K562 (cell line): ENCODE measurements around the gene PGGHG. TPM values are rescaled to one million over a fixed set of nuclear protein-coding genes. Genes with fewer than 3 reads are reported as not detected.
A peak's percentile ranks its signal among the peaks of the same experiment; 100 is the strongest.

Experiments used
- ATAC-seq: fragments of 200-7000 bp; cut with Tn5 transposase; 3 replicates; pipeline ENCODE4 v1.9.1; 2020; ENCODE audit warnings: moderate library complexity
- BruUV-seq: library from RNA; stranded (reverse); fragments of 400-500 nt; replicated peaks from 2 replicates; lab custom pipeline; 2021; lab: Mats Ljungman, UMichigan
- CTCF ChIA-PET: fragments of 300-600 bp; formaldehyde crosslinking; extraction: SDS; loops from one replicate; lab custom pipeline; 2021; ENCODE audit warnings: low intra/inter-chr PET ratio; lab: Yijun Ruan, JAX
- POLR2A ChIA-PET: fragments of 300-600, 350-650 bp; sonication (Branson Sonifier 250); formaldehyde crosslinking; extraction: SDS; loops from one replicate; lab custom pipeline; 2021; ENCODE audit warnings: antibody characterized with exemption, inconsistent platforms; lab: Yijun Ruan, JAX
- DNase-seq, 4 experiments: peaks; one replicate each; pipeline versions ENCODE4 v3.0.0 to v3.0.0-alpha.2; 2011 to 2018; ENCODE audit warnings: low spot score in 3 of 4, mixed read lengths in 3 of 4; ENCODE audit errors: extremely low read depth in 1 of 4
- FAIRE-seq: peaks from 2 replicates; lab custom pipeline; 2011; peaks lifted over from hg19 to GRCh38; lab: Jason Lieb, UNC
- H2AFZ ChIP-seq: 2 replicates; pipeline ENCODE4 v1.6.0; 2011; ENCODE audit warnings: low read depth, low read length, control low read depth, inconsistent platforms
- H3K27ac ChIP-seq: fragments of 200-600 bp; 3 replicates; pipeline ENCODE4 v1.8.0; 2011; ENCODE audit warnings: low read depth, mild to moderate bottlenecking, control low read depth, inconsistent platforms, low read length, moderate library complexity, mixed read lengths; ENCODE audit errors: extremely low read depth
- H3K27me3 ChIP-seq, 2 experiments: fragments of 300-600 bp in 1 of 2; 2 replicates in 1 of 2; 3 replicates in 1 of 2; pipeline versions ENCODE4 v1.6.0 to v1.8.0; 2011; ENCODE audit warnings: inconsistent platforms in 2 of 2, low read length in 2 of 2, mild to moderate bottlenecking in 1 of 2, mixed read lengths in 1 of 2, moderate library complexity in 1 of 2; ENCODE audit not compliant: control insufficient read depth in 2 of 2, insufficient read depth in 2 of 2
- H3K36me3 ChIP-seq: fragments of 300-600 bp; 3 replicates; pipeline ENCODE4 v1.8.0; 2011; ENCODE audit warnings: mild to moderate bottlenecking, low read length, inconsistent platforms; ENCODE audit not compliant: control insufficient read depth, insufficient read depth
- H3K4me1 ChIP-seq, 2 experiments: fragments of 200-600 bp in 1 of 2; replicated peaks in 1 of 2; 2 replicates in 1 of 2; 3 replicates in 1 of 2; pipeline versions ENCODE4 v1.5.1 to v1.8.0; 2011; ENCODE audit warnings: inconsistent platforms in 2 of 2, low read length in 2 of 2, mild to moderate bottlenecking in 1 of 2, mixed read lengths in 1 of 2, moderate library complexity in 1 of 2; ENCODE audit not compliant: control insufficient read depth in 2 of 2, insufficient read depth in 2 of 2
- H3K4me2 ChIP-seq: 2 replicates; pipeline ENCODE4 v1.6.1; 2011; ENCODE audit warnings: low read length, control low read depth, inconsistent platforms, mixed read lengths; ENCODE audit not compliant: insufficient read depth
- H3K4me3 ChIP-seq: fragments of 200-600 bp; sonication (generic), shearing (Covaris generic); 2 replicates; pipeline ENCODE4 v1.5.1; 2016; ENCODE audit warnings: control low read depth, inconsistent platforms
- H3K79me2 ChIP-seq: fragments of 200-600 bp; 3 replicates; pipeline ENCODE4 v1.8.0; 2011; ENCODE audit warnings: low read length, inconsistent platforms; ENCODE audit not compliant: control insufficient read depth, insufficient read depth
- H3K9ac ChIP-seq, 2 experiments: 2 replicates each; pipeline versions ENCODE4 v1.6.0 to v1.6.1; 2011; ENCODE audit warnings: low read depth in 2 of 2, low read length in 2 of 2, control low read depth in 1 of 2, inconsistent platforms in 1 of 2, mild to moderate bottlenecking in 1 of 2, mixed read lengths in 1 of 2; ENCODE audit not compliant: insufficient read depth in 1 of 2
- H3K9me1 ChIP-seq: one replicate; pipeline ENCODE4 v1.6.0; 2011; ENCODE audit warnings: inconsistent platforms, mild to moderate bottlenecking, low read length, moderate library complexity; ENCODE audit not compliant: control insufficient read depth, insufficient read depth
- H3K9me3 ChIP-seq: replicated peaks from 2 replicates; pipeline ENCODE4 v1.5.1; 2011; ENCODE audit warnings: low read depth, low read length, inconsistent platforms; ENCODE audit not compliant: control insufficient read depth, insufficient read depth
- H4K20me1 ChIP-seq: replicated peaks from 2 replicates; pipeline ENCODE4 v1.6.1; 2011; ENCODE audit warnings: low read length, inconsistent platforms, mixed read lengths; ENCODE audit not compliant: control insufficient read depth, insufficient read depth
- ARNT ChIP-seq, 2 experiments: fragments of 450-650 bp; IDR thresholded peaks; 2 replicates each; pipeline ENCODE4 v1.6.1; 2016; ENCODE audit warnings: mild to moderate bottlenecking in 1 of 2
- BRD9 ChIP-seq: fragments of 450-650 bp; IDR thresholded peaks from 2 replicates; pipeline ENCODE4 v1.6.1; 2018; ENCODE audit warnings: low read depth; ENCODE audit not compliant: partially characterized antibody
- CBFA2T2 ChIP-seq: fragments of 450-650 bp; conservative IDR thresholded peaks from 2 replicates; pipeline ENCODE4 v1.6.1; 2017; ENCODE audit warnings: mild to moderate bottlenecking
- CEBPG ChIP-seq, 3 experiments: fragments of 200-800 bp in 1 of 3; sonication (Bioruptor generic) in 1 of 3; sonication (generic) in 1 of 3; formaldehyde crosslinking in 1 of 3; IDR thresholded peaks in 2 of 3; conservative IDR thresholded peaks in 1 of 3; 2 replicates each; pipeline versions ENCODE4 v1.6.1 to v1.8.0; 2016 to 2022; ENCODE audit warnings: missing compliant biosample characterization in 2 of 3, missing genetic modification characterization in 2 of 3, mild to moderate bottlenecking in 1 of 3, missing genetic modification reagents in 1 of 3
- CREM ChIP-seq: IDR thresholded peaks from 2 replicates; pipeline ENCODE4 v1.6.1; 2014; ENCODE audit warnings: antibody characterized with exemption, low read depth
- DDX20 ChIP-seq: fragments of 450-650 bp; IDR thresholded peaks from 2 replicates; pipeline ENCODE4 v1.6.1; 2016; ENCODE audit warnings: missing genetic modification characterization, low read depth, mild to moderate bottlenecking, missing compliant biosample characterization, moderate library complexity
- GATAD2A ChIP-seq: fragments of 450-650 bp; IDR thresholded peaks from 2 replicates; pipeline ENCODE4 v1.6.1; 2017
- MAFG ChIP-seq: fragments of 450-650 bp; conservative IDR thresholded peaks from 2 replicates; pipeline ENCODE4 v1.6.1; 2016; ENCODE audit warnings: missing genetic modification characterization, missing compliant biosample characterization
- MEIS2 ChIP-seq: fragments of 450-650 bp; IDR thresholded peaks from 2 replicates; pipeline ENCODE4 v1.6.1; 2014; ENCODE audit warnings: mild to moderate bottlenecking; ENCODE audit not compliant: partially characterized antibody
- NFATC3 ChIP-seq: fragments of 450-650 bp; IDR thresholded peaks from 2 replicates; pipeline ENCODE4 v1.6.1; 2017; ENCODE audit warnings: mild to moderate bottlenecking
- POLR2B ChIP-seq: fragments of 450-650 bp; IDR thresholded peaks from 2 replicates; pipeline ENCODE4 v1.6.1; 2018; ENCODE audit warnings: low read depth; ENCODE audit not compliant: partially characterized antibody
- SPI1 ChIP-seq: IDR thresholded peaks from 2 replicates; pipeline ENCODE4 v1.6.1; 2011; ENCODE audit warnings: low read depth, low read length, control low read depth, borderline replicate concordance
- TOE1 ChIP-seq, 2 experiments: fragments of 450-650 bp in 1 of 2; sonication (generic) in 1 of 2; formaldehyde crosslinking in 1 of 2; IDR thresholded peaks; 2 replicates each; pipeline versions ENCODE4 v1.7.1 to v1.8.0; 2016 to 2022; ENCODE audit warnings: borderline replicate concordance in 2 of 2, mild to moderate bottlenecking in 2 of 2, antibody characterized with exemption in 1 of 2, inconsistent platforms in 1 of 2, low read depth in 1 of 2, missing genetic modification reagents in 1 of 2, moderate library complexity in 1 of 2
- ZNF134 ChIP-seq: fragments of 250-450 bp; sonication (Bioruptor Pico); conservative IDR thresholded peaks from 2 replicates; pipeline ENCODE4 v1.4.0; 2020
- ZNF274 ChIP-seq: IDR thresholded peaks from 2 replicates; pipeline ENCODE4 v1.6.1; 2011; ENCODE audit warnings: low read depth, mild to moderate bottlenecking, low read length, moderate library complexity, borderline replicate concordance
- WGBS: fragments of 100-300 bp; shearing (Covaris generic); methylation state at CpG from one replicate; pipeline ENCODE4 v1.1.6; 2016; ENCODE audit warnings: low coverage, mixed read lengths; ENCODE audit not compliant: insufficient coverage; ENCODE audit errors: missing lambda C conversion rate; 5-methylcytosine and 5-hydroxymethylcytosine counted together
- in situ Hi-C: fragments of 300-500 bp; cut with MboI; formaldehyde crosslinking; loops from 4 replicates; pipeline ENCODE4 v1.15.0; 2018; ENCODE audit warnings: inconsistent platforms, mixed read lengths
- intact Hi-C: fragments of 100-400 bp; cut with micrococcal nuclease; formaldehyde crosslinking; loops from 2 replicates; pipeline ENCODE4 v1.14.2; 2022
- polyA plus RNA-seq, 8 experiments: library from polyadenylated mRNA; depleted of rRNA in 4 of 8; stranded (reverse) in 5 of 8; unstranded in 3 of 8; fragments of >200 nt; fragmentation: Nextera tagmentation in 2 of 8; fragmentation: Illumina TruSeq in 1 of 8; extraction: Ambion mirVana in 2 of 8; extraction: Trizol in 1 of 8; gene quantifications; 2 replicates each; pipeline versions ENCODE4 v1.2.1 to v1.2.3, GENCODE V29; 2011 to 2014; ENCODE audit warnings: inconsistent platforms in 1 of 8, missing spikeins in 1 of 8
- total RNA-seq, 7 experiments: library from RNA; depleted of rRNA in 6 of 7; stranded (reverse); fragments of >200 nt in 6 of 7; fragmentation: Illumina TruSeq in 2 of 7; extraction: Trizol in 2 of 7; gene quantifications; 2 replicates each; pipeline versions ENCODE4 v1.2.1 to v1.2.3, GENCODE V29; 2011 to 2021; ENCODE audit warnings: low replicate concordance in 1 of 7
- TF ChIP-seq, protein P1 (sequence below): fragments of 250-450 bp; sonication (Bioruptor Pico); IDR thresholded peaks from 2 replicates; pipeline ENCODE4 v1.5.0; 2022; ENCODE audit warnings: mild to moderate bottlenecking
- TF ChIP-seq, protein P2 (sequence below): sonication (generic); formaldehyde crosslinking; IDR thresholded peaks from 2 replicates; pipeline ENCODE4 v1.5.0; 2020; ENCODE audit warnings: missing genetic modification reagents

The PGGHG gene
- total and polyA plus RNA-seq, 9 of the 15 experiments (the other 6 are each of a cell fraction or from before 2014, with no cell fraction given), result 0.38 to 85.1 (median 18.1) TPM

DNA sequence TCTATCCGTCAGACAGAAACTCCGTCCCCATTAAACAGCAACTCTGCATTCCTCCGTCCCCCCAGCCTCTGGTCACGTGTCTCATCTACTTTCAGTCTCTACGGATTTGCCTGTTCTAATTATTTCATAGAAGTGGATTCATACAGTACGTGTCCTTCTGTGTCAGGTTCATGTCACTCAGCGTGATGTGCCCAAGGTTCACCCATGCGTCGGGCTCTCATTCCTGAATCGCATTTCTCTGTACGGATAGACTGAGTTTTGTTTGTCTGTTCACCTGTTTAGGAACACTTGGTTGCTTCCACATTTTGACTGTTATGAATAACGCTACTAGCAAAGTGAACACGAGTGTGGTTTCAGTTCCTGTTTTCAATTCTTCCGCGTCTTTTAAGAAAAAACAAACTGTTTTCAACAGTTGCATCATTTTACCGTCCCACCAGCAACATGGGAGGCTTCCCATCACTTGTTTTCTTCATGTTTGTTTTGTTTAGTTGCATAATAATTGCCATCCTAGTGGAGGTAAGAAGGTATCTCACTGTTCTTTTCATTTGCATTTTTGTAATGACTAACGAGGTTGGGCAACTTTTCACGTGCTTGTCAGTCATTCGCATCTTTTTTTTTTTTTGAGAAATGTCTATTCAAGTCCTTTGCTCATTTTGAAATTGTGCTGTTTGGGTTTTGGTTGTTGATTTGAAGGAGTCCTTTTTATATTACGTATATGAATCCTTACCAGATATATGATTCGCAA lies 19.6 kb upstream of the PGGHG start:
- H3K4me1 ChIP-seq, result peaks cover 19 to 34% of the 10 kb centered on the region in 2 experiments; a peak in 4 of 5 replicates
- peak overlapping the region; percentile 94 for H3K4me2 ChIP-seq
- ChIA-PET POLR2A (interaction anchor here (1.0 to 3.4 kb wide), 6 partner anchors 8 to 63 kb away, joined by 3 to 14 read pairs (median 6); partner anchors contain the start of genes BET1L, NLRP6 and RIC8A), CTCF (interaction anchor here (0.7 kb wide), 2 partner anchors 50 to 123 kb away, joined by 3 to 4 read pairs; no protein-coding TSS in a partner anchor)
- peaks cover 8% of the 10 kb centered on the region for H3K9me3 ChIP-seq
- intact Hi-C loops, result loop anchor here (5.0 kb wide), 2 partner anchors 43 to 83 kb away; partner anchors contain the start of gene IFITM1
- WGBS, result 8% methylated on average over 21 of the region's 21 CpGs
- H2AFZ ChIP-seq, result peak overlapping the region; percentile 95
- H3K27me3 ChIP-seq, result no peaks in the 10 kb centered on the region
- peak; percentile 52 for ATAC-seq
- peak overlapping the region; percentile 18 to 84; a peak in 3 of 4 replicates for H3K9ac ChIP-seq
- no peaks in the 10 kb centered on the region for H3K36me3 ChIP-seq
- H3K9me1 ChIP-seq, result no peaks in the 10 kb centered on the region
- TSS peak; percentile 56 for BruUV-seq
- peak in 2 of 4 experiments; percentile 38 to 67 for DNase-seq
- H4K20me1 ChIP-seq, result no peaks in the 10 kb centered on the region
- in situ Hi-C loops, result no loop called here
- peak overlapping the region; percentile 93 for H3K27ac ChIP-seq
- peaks cover 10% of the 10 kb centered on the region; the same call in 1 of the 3 replicates for H3K79me2 ChIP-seq
- peak overlapping the region; percentile 43 for H3K4me3 ChIP-seq
- FAIRE-seq, result no peak
- TF ChIP-seq MEIS2 (peak; percentile 56), SPI1 (peak; percentile 95), ZNF274 (no peak), BRD9 (peak; percentile 84), POLR2B (peak; percentile 56), NFATC3 (no peak), GATAD2A (0 out of 2 replicates have a peak, but pooled peaks have one; percentile 29), ZNF134 (CRISPR knock-in tag) (peak; percentile 15; the same call in 1 of the 2 replicates), CEBPG (CRISPR knock-in tag; IDR thresholded peaks at IDR 0.05) (peak; percentile 99), CEBPG (tag; conservative IDR thresholded peaks at IDR 0.05 in 1 of 2, IDR thresholded peaks at IDR 0.05 in 1 of 2) (peak; percentile 99 to 100), CREM (0 out of 2 replicates have a peak, but pooled peaks have one; percentile 18), TOE1 (IDR thresholded peaks at IDR 0.05; ENCODE audit: borderline replicate concordance) (peak; percentile 92), TOE1 (CRISPR knock-in tag; IDR thresholded peaks at IDR 0.05; ENCODE audit: borderline replicate concordance, low read depth) (no peak), CBFA2T2 (peak; percentile 70), ARNT (IDR thresholded peaks at IDR 0.05) (peak in 1 of 2 experiments; percentile 61; a peak in 1 of 4 replicates), MAFG (tag) (0 out of 2 replicates have a peak, but pooled peaks have one; percentile 2), DDX20 (no peak)
- TF ChIP-seq, protein P1, sequence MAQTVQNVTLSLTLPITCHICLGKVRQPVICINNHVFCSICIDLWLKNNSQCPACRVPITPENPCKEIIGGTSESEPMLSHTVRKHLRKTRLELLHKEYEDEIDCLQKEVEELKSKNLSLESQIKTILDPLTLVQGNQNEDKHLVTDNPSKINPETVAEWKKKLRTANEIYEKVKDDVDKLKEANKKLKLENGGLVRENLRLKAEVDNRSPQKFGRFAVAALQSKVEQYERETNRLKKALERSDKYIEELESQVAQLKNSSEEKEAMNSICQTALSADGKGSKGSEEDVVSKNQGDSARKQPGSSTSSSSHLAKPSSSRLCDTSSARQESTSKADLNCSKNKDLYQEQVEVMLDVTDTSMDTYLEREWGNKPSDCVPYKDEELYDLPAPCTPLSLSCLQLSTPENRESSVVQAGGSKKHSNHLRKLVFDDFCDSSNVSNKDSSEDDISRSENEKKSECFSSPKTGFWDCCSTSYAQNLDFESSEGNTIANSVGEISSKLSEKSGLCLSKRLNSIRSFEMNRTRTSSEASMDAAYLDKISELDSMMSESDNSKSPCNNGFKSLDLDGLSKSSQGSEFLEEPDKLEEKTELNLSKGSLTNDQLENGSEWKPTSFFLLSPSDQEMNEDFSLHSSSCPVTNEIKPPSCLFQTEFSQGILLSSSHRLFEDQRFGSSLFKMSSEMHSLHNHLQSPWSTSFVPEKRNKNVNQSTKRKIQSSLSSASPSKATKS, result 0 out of 2 replicates have a peak, but pooled peaks have one; percentile 11
- TF ChIP-seq, protein P2, sequence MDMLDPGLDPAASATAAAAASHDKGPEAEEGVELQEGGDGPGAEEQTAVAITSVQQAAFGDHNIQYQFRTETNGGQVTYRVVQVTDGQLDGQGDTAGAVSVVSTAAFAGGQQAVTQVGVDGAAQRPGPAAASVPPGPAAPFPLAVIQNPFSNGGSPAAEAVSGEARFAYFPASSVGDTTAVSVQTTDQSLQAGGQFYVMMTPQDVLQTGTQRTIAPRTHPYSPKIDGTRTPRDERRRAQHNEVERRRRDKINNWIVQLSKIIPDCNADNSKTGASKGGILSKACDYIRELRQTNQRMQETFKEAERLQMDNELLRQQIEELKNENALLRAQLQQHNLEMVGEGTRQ (CRISPR knock-in tag), result peak; percentile 85
